Dendritic cell treated with granulocyte-macrophage colony-stimulating factor and Interleukin-4, amounts not matched to agents 40 ng/mL and 50 ng/mL, for 4 days (primary cell): ENCODE results near the gene EIF4E2.
A peak's percentile ranks its signal among the peaks of the same experiment; 100 is the strongest.

Experiments used
- H3K27ac Mint-ChIP-seq: one replicate; pipeline ENCODE4 v1.8.0; 2022; ENCODE audit warnings: mild to moderate bottlenecking, mixed read lengths
- H3K27me3 Mint-ChIP-seq: one replicate; pipeline ENCODE4 v1.8.0; 2022; ENCODE audit warnings: mild to moderate bottlenecking, mixed read lengths
- H3K36me3 Mint-ChIP-seq: one replicate; pipeline ENCODE4 v1.8.0; 2022; ENCODE audit warnings: low read depth, mixed read lengths
- H3K4me1 Mint-ChIP-seq: one replicate; pipeline ENCODE4 v1.8.0; 2022; ENCODE audit warnings: low read depth, mixed read lengths
- H3K4me3 Mint-ChIP-seq: one replicate; pipeline ENCODE4 v1.8.0; 2022; ENCODE audit warnings: mild to moderate bottlenecking, moderate library complexity, mixed read lengths
- H3K9me3 Mint-ChIP-seq: one replicate; pipeline ENCODE4 v1.8.0; 2022; ENCODE audit warnings: mixed read lengths
- intact Hi-C: fragments of 100-400 bp; cut with micrococcal nuclease; formaldehyde crosslinking; loops from one replicate; pipeline ENCODE4 v1.15.0; 2022

The EIF4E2 gene

GRCh38 chr2:232574674-232575403 lies 24.4 kb downstream of the EIF4E2 start:
- intact Hi-C loops, result no loop called here
- Mint-ChIP-seq H3K9me3 (no peaks in the 10 kb centered on the region), H3K4me3 (no peak overlapping the region), H3K27ac (no peak overlapping the region), H3K36me3 (peaks cover 97% of the 10 kb centered on the region), H3K4me1 (peaks cover under 1% of the 10 kb centered on the region), H3K27me3 (no peaks in the 10 kb centered on the region)

- H3K36me3 Mint-ChIP-seq, result peaks cover 97% of the 10 kb centered on the region
Observed at GRCh38 chr2:232575404-232575746, 24.9 kb downstream of the EIF4E2 start.

GRCh38 chr2:232576995-232577394 lies 26.5 kb downstream of the EIF4E2 start:
- no peak overlapping the region for H3K4me3 Mint-ChIP-seq
- H3K36me3 Mint-ChIP-seq, result peaks cover 97% of the 10 kb centered on the region
- no peaks in the 10 kb centered on the region for H3K9me3 Mint-ChIP-seq
- intact Hi-C loops, result no loop called here
- no peak overlapping the region for H3K27ac Mint-ChIP-seq
- H3K27me3 Mint-ChIP-seq, result no peaks in the 10 kb centered on the region
- no peaks in the 10 kb centered on the region for H3K4me1 Mint-ChIP-seq

More at GRCh38 chr2:232575404-232575746, 24.9 kb downstream of the EIF4E2 start:
- no peaks in the 10 kb centered on the region for H3K9me3 Mint-ChIP-seq
- no peaks in the 10 kb centered on the region for H3K27me3 Mint-ChIP-seq
- H3K27ac Mint-ChIP-seq, result no peak overlapping the region
- H3K4me3 Mint-ChIP-seq, result no peak overlapping the region
- H3K4me1 Mint-ChIP-seq, result no peaks in the 10 kb centered on the region
- intact Hi-C loops, result no loop called here

- H3K27me3 Mint-ChIP-seq, result no peaks in the 10 kb centered on the region
- no peaks in the 10 kb centered on the region for H3K9me3 Mint-ChIP-seq
- no peaks in the 10 kb centered on the region for H3K4me1 Mint-ChIP-seq
- H3K27ac Mint-ChIP-seq, result no peak overlapping the region
- H3K4me3 Mint-ChIP-seq, result no peak overlapping the region
- peaks cover 97% of the 10 kb centered on the region for H3K36me3 Mint-ChIP-seq
- intact Hi-C loops, result no loop called here
Observed at GRCh38 chr2:232577841-232578240, 27.4 kb downstream of the EIF4E2 start.

- intact Hi-C loops, result no loop called here
Observed at GRCh38 chr2:232578626-232579025, 28.1 kb downstream of the EIF4E2 start.

GRCh38 chr2:232580648-232580981 lies 30.1 kb downstream of the EIF4E2 start:
- H3K27me3 Mint-ChIP-seq, result no peaks in the 10 kb centered on the region
- intact Hi-C loops, result no loop called here
- no peak overlapping the region for H3K4me3 Mint-ChIP-seq
- H3K4me1 Mint-ChIP-seq, result peaks cover 6% of the 10 kb centered on the region
- H3K9me3 Mint-ChIP-seq, result no peaks in the 10 kb centered on the region
- H3K27ac Mint-ChIP-seq, result no peak overlapping the region
- peaks cover 89% of the 10 kb centered on the region for H3K36me3 Mint-ChIP-seq

More at GRCh38 chr2:232578626-232579025, 28.1 kb downstream of the EIF4E2 start:
- no peaks in the 10 kb centered on the region for H3K9me3 Mint-ChIP-seq
- no peak overlapping the region for H3K27ac Mint-ChIP-seq
- H3K36me3 Mint-ChIP-seq, result peaks cover 96% of the 10 kb centered on the region
- H3K27me3 Mint-ChIP-seq, result no peaks in the 10 kb centered on the region
- H3K4me3 Mint-ChIP-seq, result no peak overlapping the region
- no peaks in the 10 kb centered on the region for H3K4me1 Mint-ChIP-seq

- H3K36me3 Mint-ChIP-seq, result peaks cover 78% of the 10 kb centered on the region
- H3K27ac Mint-ChIP-seq, result no peak overlapping the region
- H3K4me1 Mint-ChIP-seq, result peaks cover 17% of the 10 kb centered on the region
- no peaks in the 10 kb centered on the region for H3K27me3 Mint-ChIP-seq
- no peaks in the 10 kb centered on the region for H3K9me3 Mint-ChIP-seq
- intact Hi-C loops, result no loop called here
- H3K4me3 Mint-ChIP-seq, result no peak overlapping the region
Observed at GRCh38 chr2:232581725-232582124, 31.2 kb downstream of the EIF4E2 start.

- Mint-ChIP-seq H3K4me3 (no peak overlapping the region), H3K27ac (no peak overlapping the region), H3K9me3 (no peaks in the 10 kb centered on the region), H3K36me3 (peaks cover 53% of the 10 kb centered on the region), H3K4me1 (peaks cover 38% of the 10 kb centered on the region), H3K27me3 (peaks cover 6% of the 10 kb centered on the region)
- intact Hi-C loops, result no loop called here
Observed at GRCh38 chr2:232584238-232584637, 33.7 kb downstream of the EIF4E2 start.

- intact Hi-C loops, result no loop called here
- H3K4me1 Mint-ChIP-seq, result peaks cover 38% of the 10 kb centered on the region
- no peaks in the 10 kb centered on the region for H3K9me3 Mint-ChIP-seq
- H3K36me3 Mint-ChIP-seq, result peaks cover 28% of the 10 kb centered on the region
- H3K4me3 Mint-ChIP-seq, result no peak overlapping the region
- peak overlapping the region; percentile 77 for H3K27ac Mint-ChIP-seq
- peaks cover 8% of the 10 kb centered on the region for H3K27me3 Mint-ChIP-seq
Observed at GRCh38 chr2:232586943-232587505, 36.5 kb downstream of the EIF4E2 start.

- H3K27ac Mint-ChIP-seq, result peak overlapping the region; percentile 77
- intact Hi-C loops, result no loop called here
- no peaks in the 10 kb centered on the region for H3K9me3 Mint-ChIP-seq
- H3K36me3 Mint-ChIP-seq, result peaks cover 23% of the 10 kb centered on the region
- peak overlapping the region; percentile 6 for H3K4me3 Mint-ChIP-seq
- peaks cover 8% of the 10 kb centered on the region for H3K27me3 Mint-ChIP-seq
- H3K4me1 Mint-ChIP-seq, result peaks cover 38% of the 10 kb centered on the region
Observed at GRCh38 chr2:232587512-232587911, 37.0 kb downstream of the EIF4E2 start.

- Mint-ChIP-seq H3K27ac (peak overlapping the region; percentile 77), H3K27me3 (peaks cover 8% of the 10 kb centered on the region), H3K4me3 (no peak overlapping the region), H3K9me3 (no peaks in the 10 kb centered on the region), H3K36me3 (peaks cover 18% of the 10 kb centered on the region), H3K4me1 (peaks cover 38% of the 10 kb centered on the region)
- intact Hi-C loops, result no loop called here
Observed at GRCh38 chr2:232588031-232588430, 37.5 kb downstream of the EIF4E2 start.

GRCh38 chr2:232588680-232589585 lies 38.4 kb downstream of the EIF4E2 start:
- intact Hi-C loops, result no loop called here
- peaks cover 10% of the 10 kb centered on the region for H3K36me3 Mint-ChIP-seq
- H3K4me3 Mint-ChIP-seq, result no peak overlapping the region
- peaks cover 8% of the 10 kb centered on the region for H3K27me3 Mint-ChIP-seq
- no peak overlapping the region for H3K27ac Mint-ChIP-seq
- no peaks in the 10 kb centered on the region for H3K9me3 Mint-ChIP-seq
- H3K4me1 Mint-ChIP-seq, result peaks cover 38% of the 10 kb centered on the region

GRCh38 chr2:232592772-232593395 lies 42.4 kb downstream of the EIF4E2 start:
- Mint-ChIP-seq H3K4me1 (peaks cover 12% of the 10 kb centered on the region), H3K27ac (no peak overlapping the region), H3K36me3 (no peaks in the 10 kb centered on the region), H3K4me3 (no peak overlapping the region), H3K27me3 (peaks cover 8% of the 10 kb centered on the region), H3K9me3 (no peaks in the 10 kb centered on the region)
- intact Hi-C loops, result no loop called here

GRCh38 chr2:232593982-232594381 lies 43.5 kb downstream of the EIF4E2 start:
- Mint-ChIP-seq H3K36me3 (no peaks in the 10 kb centered on the region), H3K9me3 (no peaks in the 10 kb centered on the region), H3K4me3 (no peak overlapping the region), H3K4me1 (peaks cover under 1% of the 10 kb centered on the region), H3K27ac (no peak overlapping the region), H3K27me3 (peaks cover 1% of the 10 kb centered on the region)
- intact Hi-C loops, result no loop called here
